Stimulated activated CD4-positive, alpha-beta T cell treated with anti-CD3 and anti-CD28 coated beads, TNF-alpha, amount 100 ng/mL, for 48 hours (primary cell): ENCODE data around the gene PIP4K2C.

Experiments
- DNase-seq, 3 donors: peaks; one replicate each; pipeline ENCODE4 v3.0.0-alpha.2; 2020; ENCODE audit warnings: low read depth in 3 of 3

The PIP4K2C gene

DNA sequence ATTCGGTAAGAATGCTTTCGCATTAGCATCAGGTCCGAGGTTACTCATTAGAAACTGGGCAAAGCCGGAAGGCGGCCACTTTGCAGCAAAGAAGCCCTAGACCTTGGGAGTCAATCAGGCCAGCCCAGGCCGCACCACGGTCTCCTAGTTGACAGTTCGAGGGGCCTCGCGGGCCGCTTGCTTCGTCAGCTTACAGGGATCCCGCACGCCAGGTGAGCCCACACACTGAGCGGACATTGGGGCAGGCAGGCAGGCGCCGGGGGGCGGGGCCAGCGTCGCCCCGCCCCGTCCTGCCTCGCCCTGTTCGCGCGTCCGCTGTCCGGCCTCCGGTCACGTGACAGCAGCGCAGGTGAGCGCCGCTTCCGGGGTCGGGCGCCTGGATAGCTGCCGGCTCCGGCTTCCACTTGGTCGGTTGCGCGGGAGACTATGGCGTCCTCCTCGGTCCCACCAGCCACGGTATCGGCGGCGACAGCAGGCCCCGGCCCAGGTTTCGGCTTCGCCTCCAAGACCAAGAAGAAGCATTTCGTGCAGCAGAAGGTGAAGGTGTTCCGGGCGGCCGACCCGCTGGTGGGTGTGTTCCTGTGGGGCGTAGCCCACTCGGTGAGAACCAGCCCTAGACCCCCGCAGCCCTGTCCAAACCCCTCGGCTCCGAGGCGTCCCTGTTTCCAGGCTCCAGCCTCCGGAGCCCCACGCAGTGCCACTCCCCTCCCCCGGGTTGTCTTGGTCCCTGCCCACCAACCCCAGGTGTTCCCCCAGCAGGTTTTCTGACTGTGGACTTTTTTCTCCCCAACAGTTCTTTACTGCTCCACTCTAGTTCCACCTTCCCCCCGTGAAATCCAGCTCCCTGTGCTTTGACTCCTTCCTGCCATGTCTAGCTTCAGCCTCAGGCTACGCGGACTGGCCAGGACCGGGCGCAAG lies at the start of gene PIP4K2C:
Gene PIP4K2C, plus strand, starts transcription at position 329 of the 918 bp plus-strand sequence. Its CDS starts 98 bp downstream, at position 427.
- peak; percentile 61 to 69 (median 65) for DNase-seq

DNA sequence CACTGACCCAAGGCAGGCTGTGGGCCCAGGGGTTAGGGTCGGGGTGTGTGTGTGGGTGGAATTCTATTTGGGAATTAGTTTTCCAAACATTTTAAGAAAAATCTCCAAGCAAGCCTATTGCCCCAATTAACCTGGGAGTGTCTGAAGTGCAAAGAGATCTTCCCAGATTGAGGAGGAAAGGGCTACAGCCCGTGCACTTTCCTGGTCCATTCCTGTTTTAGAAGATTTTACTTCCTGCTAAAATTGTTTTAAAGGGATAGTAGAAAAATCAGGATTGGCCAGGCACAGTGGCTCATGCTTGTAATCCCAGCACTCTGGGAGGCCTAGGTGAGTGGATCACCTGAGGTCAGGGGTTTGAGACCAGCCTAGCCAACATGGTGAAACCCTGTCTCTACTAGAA lies 49.3 kb upstream of the PIP4K2C start:
- DNase-seq = no peak

DNA sequence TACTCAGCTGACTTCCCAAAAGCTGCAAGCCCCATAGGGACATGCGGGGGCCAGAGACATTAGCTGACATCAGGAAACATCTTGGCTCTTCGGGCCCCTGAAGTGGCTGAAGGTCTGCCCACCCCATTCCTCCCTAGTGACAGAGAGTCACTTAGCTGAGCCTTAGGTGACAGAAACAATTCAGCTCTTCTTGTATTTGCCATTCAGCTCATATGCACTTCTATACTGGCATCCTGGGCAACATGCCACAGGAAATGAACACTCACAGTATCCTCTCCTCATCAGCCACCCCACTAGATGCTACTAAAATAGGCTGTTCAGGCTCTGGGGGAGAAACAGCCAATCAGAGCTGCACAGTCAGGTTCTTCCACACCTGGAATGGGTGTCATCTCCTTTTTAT lies 47.4 kb upstream of the PIP4K2C start:
- DNase-seq = no peak

DNA sequence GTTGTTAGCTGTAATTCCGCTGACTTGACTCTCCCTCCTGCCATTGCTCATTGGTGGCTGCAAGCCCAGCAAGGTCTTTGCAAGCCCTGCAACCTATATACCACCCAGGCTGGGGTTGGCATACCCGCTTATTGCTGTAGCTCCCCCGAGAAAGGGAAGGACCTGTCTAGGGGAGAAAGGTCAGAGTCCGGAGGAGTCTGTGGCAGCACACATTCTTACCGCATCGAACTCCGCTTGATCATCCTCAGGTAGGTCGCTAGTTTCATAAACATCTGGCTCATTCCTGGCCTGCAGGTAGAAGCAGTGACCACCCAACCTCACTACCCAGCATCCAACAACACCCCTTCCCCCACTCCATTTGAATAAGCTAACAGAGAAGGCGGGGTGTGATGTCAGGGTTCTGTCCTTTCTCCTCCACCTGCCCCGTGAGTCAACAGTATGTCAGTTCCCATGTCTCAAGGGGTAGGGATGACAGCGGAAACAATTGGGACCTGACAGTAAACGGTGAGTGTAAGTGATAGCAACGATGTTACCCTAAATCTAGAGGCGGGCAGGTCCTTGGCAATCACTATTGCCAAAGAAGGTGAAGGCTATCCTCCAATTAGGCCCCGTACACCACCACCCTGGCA lies 45.1 kb upstream of the PIP4K2C start:
- DNase-seq = no peak

DNA sequence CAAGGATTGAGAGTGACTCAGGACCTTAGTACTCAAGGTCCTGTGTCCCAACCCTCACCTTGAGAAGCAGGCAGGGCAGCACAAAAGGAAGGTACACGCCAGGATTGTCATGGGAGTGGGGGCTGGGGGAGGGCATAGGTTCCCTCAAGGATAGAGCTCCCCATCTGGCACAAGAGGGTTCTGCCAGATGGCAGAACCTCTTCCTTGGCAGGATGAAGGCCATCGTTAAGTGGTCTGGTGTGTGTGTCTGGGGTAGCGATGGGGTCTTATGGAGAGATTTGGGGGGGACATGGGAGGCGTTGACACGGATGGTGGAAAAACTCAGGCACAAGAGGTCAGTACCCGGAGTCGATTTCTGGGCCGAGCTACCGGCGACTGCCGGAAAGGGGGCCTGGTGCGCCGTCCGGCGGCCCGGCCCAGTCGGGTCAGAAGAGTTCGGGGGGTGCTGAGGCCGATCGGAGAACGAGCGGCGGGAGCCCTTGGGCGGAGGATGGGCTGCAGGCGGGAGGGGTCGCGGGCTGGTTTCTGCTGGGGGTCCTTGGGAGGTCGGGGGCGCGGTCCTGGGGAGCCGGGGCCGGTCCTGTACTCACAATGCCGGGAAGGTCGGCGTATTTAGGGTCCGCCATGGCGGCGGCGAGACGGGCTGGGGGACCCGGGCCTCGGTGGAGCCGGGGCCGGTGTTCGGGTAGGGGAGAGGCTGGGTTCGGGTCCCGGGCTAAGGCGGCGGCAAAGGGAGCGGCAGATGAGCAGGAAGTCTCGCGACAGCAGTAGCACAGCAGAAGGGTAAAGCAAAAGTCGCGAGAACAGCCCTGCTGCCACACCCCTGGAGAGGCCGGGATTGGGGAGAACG lies 44.3 kb upstream of the PIP4K2C start, which contains the start of gene DCTN2:
Gene DCTN2, minus strand, starts transcription at position 755 of the 850 bp plus-strand sequence. Its CDS starts 129 bp downstream, at position 626.
- DNase-seq = peak; percentile 88 to 94 (median 92)

DNA sequence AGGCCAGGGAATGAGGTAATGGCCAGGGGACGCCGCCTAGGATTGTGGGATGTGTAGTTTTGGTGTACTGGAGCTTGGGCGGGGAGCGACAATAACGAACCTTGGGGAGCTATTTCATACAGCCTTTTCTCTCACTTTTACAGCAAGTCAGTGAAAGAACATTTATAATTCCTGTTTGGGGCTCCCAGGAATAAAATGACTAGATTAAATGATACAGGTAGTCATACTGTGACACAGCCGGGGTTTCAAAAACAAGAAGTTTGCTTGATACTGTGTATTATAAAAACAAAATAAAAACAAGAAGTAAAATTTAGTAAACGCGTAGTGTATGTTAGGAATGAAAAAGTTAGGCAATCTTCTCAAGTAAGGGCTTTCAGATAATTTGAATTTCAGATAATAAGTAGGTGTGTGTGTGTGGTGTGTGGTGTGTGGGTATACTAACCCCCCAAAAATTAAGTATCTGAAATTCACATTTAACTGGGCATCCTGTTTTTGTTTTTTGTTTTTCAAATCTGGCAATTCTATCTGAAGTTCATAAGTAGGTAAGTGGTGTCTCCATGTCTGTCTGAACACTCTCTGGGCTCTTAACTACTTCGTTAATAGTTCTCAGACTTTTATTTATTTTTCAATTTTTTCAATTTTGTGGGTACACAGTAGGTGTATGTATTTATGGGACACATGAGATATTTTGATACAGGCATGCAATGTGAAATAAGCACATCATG lies 43.5 kb upstream of the PIP4K2C start:
- no peak for DNase-seq

DNA sequence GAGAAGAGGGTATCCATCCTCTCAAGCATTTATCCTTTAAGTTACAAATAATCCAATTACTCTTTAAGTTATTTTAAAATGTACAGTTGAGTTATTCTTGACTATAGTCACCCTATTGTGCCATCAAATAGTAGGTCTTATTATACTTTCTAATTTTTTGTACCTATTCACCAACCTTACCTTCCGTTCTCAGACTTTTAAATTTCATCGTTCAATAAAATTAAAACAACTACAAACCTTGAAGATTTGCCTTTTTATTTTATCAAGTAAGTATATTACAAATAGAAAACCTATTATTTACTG lies 43.0 kb upstream of the PIP4K2C start:
- no peak for DNase-seq

DNA sequence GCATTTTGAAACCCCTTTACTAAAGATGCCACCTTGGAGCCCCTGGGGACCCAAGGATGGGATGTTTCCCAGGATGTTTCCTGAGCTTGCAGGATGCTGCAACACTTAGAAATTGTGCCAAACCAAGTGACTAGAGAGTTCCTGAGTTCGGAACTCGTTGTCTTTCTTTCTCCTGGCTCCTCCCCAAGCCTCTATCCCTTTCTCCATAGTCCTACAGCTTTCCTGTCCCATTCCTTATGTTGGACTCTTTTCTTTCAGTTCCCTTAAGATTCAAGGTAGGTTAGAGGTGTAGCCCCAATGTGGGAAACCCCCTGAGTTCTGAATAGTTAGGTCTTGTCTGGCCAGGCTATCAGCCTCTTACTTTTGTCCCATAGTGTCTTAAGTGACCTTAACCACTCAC lies 42.5 kb upstream of the PIP4K2C start:
- no peak for DNase-seq

DNA sequence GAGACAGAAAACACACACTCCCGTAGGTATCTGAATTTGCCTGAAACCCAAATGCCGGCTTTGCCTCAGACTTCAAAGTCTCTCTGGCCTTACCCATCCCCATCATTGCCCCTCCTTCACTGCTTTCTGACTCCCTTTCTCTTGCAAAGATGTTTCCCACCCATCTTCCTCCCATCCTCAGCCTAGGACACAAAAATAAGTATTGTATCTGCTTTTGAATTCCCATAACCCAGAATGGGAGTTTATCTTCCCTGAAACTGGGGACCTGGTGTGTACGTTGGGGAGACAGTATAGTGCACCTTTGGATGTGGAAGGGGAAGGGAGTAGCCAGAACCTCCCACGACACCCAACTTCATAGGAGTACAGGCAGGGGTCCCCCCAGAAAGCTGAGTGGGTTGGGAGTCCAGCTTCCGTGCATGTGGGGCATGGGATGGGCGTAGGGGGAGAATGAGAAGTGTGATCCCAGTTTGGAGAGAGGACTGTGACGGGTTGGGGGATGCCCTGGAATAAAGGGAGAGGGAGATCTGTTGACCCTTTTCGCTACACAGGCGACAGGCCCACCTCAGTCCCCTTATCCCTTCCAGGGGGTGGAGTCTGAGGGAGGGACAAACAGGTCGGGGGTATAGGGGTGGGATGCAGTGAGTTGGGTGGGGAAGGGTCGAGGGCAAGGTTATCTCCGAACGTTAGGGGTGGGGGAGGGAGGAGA lies 41.6 kb upstream of the PIP4K2C start:
- no peak for DNase-seq

DNA sequence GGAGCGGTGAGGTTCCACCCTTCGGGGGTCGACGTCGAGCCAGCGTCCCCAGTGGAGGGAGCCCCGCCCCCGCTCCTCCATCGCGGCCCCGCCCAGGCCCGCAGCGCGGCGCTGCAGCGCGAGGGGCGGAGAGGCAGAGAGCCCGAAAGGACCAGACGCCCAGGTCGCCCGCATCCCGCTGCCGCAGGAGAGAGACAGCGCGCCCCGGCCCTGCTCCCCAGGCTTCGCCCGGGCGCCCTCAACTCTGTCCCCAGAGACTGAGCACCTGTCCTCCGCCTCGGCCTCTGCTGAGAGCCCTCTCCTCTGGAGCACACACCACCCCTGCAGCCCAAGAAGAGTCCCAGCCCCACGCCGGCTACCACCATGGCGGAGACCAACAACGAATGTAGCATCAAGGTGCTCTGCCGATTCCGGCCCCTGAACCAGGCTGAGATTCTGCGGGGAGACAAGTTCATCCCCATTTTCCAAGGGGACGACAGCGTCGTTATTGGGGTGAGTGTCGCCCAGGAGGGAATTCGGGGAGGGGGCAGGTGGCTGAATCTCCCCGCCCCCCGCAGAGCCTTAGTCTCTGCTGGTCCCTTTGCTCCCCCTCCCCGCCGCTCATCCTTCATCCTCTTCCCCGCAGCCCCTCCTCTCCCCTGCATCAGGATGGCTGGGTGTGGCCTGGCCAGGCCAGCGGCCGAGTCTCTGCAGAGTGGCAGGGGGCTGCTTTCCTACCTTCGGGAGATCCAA lies 40.9 kb upstream of the PIP4K2C start, which contains the start of gene KIF5A:
Gene KIF5A, plus strand, starts transcription at position 136 of the 732 bp plus-strand sequence. Its CDS starts 228 bp downstream, at position 364.
- DNase-seq = peak; percentile 11 to 57 (median 25)

DNA sequence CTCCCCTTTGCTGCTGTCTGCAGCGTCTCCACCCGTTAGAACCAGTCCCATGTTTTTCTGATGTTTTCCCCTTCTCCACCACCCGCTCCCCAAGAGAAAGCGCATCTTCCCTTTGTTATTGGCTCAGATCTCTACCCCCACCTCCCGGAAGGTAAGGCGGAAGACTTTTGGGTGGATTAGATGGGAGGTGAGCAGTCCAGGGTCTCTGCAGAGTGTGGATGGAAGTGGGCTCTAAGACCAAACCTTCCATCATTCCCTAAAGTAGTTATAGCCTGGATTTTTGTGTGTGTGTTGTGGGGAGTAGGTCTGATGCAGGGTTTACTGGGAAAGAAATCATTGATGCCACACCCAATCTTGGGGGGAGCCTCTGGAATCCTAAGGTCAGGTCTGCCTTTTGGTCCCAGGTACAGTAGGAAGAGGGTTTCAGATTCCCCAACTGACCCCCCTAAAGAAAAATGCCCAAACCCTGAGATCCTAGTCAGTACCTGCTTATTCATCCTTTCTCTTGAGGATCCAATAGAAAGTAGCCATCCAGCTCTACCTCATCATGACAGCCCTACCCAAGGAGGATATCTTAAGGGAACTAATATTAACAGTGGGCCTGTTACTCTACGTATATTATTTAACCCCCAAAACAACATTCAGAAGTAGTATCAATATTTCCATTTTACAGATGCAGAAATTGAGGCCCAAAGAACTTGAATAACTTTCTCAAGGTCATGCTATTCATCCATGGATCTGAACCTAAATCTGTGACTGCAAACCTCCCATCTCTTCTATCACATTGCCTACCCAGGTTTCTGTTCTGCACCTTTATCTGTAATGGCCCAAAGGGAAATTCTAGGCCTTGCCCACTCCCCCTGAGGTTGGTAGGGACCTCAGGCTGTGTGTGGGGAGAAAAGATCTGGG lies 40.1 kb upstream of the PIP4K2C start:
- DNase-seq = no peak

DNA sequence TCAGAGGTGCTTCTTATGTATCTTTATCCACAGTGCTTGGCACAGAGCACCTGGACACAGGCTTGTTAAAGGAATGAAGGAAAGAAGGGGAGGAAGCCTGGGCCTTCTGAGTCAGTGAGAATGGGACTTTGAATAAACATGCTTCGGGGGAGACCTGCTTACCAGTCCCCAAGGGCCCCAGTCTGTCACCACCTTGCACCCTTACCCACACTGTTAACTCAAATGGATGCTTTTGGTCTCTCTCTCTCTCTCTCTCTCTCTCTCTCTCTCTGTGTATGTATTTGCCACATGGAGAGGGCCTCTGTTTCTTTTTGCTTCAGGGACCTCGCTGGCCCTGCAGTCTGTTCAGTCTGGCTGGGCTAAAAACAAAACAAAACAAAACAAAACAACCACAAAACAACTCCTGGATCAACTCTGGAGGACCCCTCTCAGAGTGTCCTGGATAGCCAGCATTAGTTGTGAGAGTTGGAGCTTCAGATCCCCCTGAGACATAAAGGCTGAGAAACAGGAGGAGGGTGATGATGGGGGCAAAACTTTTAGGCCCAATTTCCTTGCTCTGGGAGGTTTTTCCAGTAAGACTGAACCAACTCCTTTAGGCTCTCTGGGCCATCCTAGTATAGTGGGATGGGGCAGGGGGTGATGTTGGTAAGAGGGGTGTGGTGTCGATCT lies 39.2 kb upstream of the PIP4K2C start:
- no peak for DNase-seq

DNA sequence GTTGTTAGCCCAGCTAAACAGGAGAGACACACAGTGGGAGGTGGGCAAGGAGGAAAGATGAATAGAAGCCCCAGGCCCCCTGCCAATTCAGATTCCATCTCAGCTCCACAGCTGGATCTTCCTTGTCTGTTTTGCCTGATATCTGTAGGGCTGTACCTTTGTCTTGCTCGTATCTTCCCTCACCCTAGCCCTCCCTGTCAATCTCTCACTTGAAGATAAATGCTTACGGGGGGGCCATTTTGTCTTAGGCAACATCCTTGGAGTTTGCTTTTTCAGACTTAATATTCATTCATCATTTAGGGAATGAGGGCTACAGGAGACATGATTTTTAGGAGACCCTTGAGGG lies 38.7 kb upstream of the PIP4K2C start:
- no peak for DNase-seq

DNA sequence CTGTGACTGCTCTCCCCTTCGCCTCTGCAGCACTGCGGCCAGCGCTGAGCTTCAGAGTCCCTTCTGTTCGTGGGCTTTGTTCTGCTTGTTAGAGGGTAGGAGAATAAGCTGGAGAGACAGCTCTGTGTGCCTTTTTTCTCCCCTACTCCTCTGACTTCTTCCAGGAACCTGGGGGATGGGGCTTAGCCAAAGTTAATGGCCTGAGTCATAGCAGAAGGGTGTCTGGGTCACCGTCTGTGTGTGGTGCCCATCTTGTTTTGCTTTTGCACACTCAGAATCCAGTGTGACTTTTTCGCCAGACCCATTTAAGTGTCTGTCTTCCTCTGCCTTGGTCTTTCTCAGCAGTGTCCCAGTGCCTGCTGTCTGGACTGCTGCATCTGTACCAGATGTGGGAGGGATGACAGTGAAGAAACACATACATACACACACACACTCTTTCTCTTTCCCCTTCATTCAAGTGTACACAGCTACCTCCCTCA lies 38.1 kb upstream of the PIP4K2C start:
- no peak for DNase-seq

DNA sequence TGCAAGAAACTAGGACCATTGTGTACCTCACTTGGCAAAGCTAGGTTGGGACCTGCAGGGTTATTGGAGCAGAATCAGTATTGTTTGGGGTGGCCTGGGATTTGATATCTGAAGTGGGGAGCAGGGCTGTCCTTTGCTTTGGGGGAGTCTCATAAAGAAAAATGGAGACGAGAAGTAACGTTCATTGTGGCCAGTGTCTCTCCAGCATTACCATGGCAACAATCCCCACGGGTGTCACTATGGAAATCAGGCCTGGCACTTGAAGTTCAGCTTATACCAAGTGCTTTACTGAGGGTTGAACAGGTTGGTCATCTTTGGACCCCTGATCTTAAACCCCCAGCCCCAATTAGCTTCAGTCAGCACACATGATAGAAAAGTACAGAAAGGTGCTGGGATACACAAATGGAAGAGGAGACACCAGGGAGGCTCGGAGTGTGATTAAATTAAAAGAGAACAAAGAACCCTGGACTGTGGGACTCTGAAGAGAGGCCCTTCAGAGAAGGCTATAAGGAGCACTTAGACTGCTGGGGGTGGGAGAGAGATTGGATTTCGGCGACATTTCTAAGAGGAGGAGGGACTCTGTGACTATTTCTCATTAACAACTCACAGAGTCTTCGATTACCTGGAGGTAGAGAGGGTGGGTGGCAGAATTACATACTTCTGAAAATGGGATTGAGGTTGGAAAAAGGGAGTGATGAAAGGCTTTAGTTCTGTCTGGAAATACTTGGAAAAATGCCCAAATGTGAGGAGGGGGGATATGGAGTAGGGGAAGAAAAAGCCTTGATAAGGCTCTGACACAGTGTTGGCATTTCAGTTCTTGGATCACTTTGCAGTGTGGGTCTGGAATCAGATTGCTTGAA lies 37.4 kb upstream of the PIP4K2C start:
- DNase-seq = no peak

DNA sequence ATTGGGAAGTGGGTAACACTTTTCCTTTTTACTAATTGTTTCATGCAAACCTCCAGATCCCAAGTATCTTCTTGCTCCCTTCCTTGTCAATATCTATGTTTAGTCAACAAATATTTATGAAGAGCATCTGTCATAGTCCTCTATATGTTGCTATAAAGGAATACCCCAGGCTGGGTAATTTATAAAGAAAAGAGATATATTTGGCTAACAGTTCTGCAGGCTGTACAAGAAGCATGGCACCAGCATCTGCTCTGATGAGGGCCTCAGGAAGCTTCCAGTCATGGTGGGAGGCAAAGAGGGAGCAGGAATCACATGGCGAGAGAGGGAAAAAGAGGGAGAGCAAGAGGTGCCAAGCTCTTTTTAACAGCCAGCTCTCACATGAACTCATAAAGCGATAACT lies 36.5 kb upstream of the PIP4K2C start:
- DNase-seq = no peak

DNA sequence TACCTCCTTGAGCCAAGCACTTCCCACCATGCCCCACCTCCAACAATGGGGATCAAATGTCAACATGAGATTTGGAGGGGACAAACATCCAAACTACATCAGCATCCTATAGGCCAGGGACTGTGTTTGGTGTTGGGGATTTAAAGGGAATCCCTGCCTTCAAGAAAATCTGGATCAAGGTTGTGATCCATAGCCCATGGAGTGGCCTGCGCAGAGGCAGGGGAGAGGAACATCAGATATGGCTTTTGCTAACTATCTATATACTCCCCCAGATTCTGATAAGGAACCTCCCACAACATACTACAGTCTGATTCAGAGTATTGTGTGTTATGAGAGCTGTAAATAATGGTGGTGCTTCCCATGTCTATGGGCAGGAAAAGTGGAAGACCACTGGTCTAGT lies 36.1 kb upstream of the PIP4K2C start:
- DNase-seq = no peak
